ENCODE data around the gene HPN. TPM values are rescaled to one million over a fixed set of nuclear protein-coding genes. Genes with fewer than 3 reads are reported as not detected.
A peak's percentile ranks its signal among the peaks of the same experiment; 100 is the strongest.

HPN gene
- total RNA-seq, 1 experiment from 2014 or later, result 10.6 TPM

DNA sequence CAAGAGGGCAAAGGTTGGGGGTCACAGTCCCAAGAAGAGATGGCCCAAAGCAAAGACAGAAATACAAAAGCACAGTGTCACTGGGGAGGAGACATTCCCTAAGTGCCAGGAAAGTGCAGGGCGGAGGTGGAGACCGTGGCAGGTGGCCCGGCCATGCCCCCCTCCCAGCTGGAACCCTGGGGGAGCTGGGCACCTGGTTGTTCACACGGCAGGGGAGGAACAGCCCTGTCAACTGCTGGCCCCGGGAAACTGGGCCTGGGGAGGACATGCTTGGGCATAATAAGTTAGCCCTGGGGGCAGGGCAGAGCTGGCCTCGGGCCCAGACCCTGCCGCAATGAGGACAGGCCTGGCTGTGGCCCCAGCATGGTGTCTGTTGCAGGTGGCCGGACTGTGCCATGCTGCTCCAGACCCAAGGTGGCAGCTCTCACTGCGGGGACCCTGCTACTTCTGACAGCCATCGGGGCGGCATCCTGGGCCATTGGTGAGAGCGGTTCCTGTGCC lies 7.4 kb downstream of the HPN start:
- Histone ChIP-seq H3K27ac (ENCODE audit: insufficient read length, low read depth, low read length) (no peak overlapping the region), H3K23ac (ENCODE audit: insufficient read length, low read depth, low read length) (no peak overlapping the region), H3K4me2 (ENCODE audit: insufficient read depth, insufficient read length, low read length) (no peak overlapping the region), H3K27me3 (ENCODE audit: insufficient read depth, low read length) (no peaks in the 10 kb centered on the region), H3K18ac (ENCODE audit: insufficient read length, low read depth, low read length) (no peak overlapping the region), H2BK120ac (ENCODE audit: low read depth, low read length, poor library complexity, severe bottlenecking) (no peak overlapping the region), H2BK15ac (ENCODE audit: low read depth, low read length) (no peak overlapping the region), H3K23me2 (ENCODE audit: insufficient read length, low read depth, low read length, poor library complexity, severe bottlenecking) (no peaks in the 10 kb centered on the region), H3K79me1 (ENCODE audit: insufficient read depth, low read depth, low read length, poor library complexity, severe bottlenecking) (no peaks in the 10 kb centered on the region), H3K9me3 (ENCODE audit: control insufficient read depth, low read depth, low read length) (no peaks in the 10 kb centered on the region), H2BK20ac (ENCODE audit: low read depth, low read length, poor library complexity, severe bottlenecking) (no peak overlapping the region), H2AFZ (ENCODE audit: low read length) (no peak overlapping the region), H3K56ac (ENCODE audit: insufficient read length, low read depth, low read length) (no peak overlapping the region), H3K4me1 (ENCODE audit: insufficient read depth, low read length) (peaks cover 5% of the 10 kb centered on the region; the same call in 1 of the 2 replicates), H2BK5ac (ENCODE audit: insufficient read length, low read length) (no peak overlapping the region), H3K9ac (ENCODE audit: extremely low read depth, insufficient read length, low read length) (no peak overlapping the region), H4K8ac (replicated peaks; ENCODE audit: insufficient read length, low read depth, low read length) (no peak overlapping the region), H4K91ac (ENCODE audit: insufficient read length, low read depth, low read length) (no peak overlapping the region), H3K79me2 (ENCODE audit: insufficient read depth, low read length) (no peaks in the 10 kb centered on the region), H3T11ph (ENCODE audit: low read length) (no peak overlapping the region), H3K14ac (ENCODE audit: insufficient read depth, low read length) (no peak overlapping the region; the same call in 1 of the 2 replicates), H2AK5ac (ENCODE audit: insufficient read length, low read length) (no peak overlapping the region), H3K4ac (ENCODE audit: low read depth, low read length) (no peak overlapping the region), H4K20me1 (ENCODE audit: control insufficient read depth, insufficient read depth, insufficient read length) (peaks cover 4% of the 10 kb centered on the region), H4K5ac (ENCODE audit: insufficient read length, low read depth, low read length) (no peak overlapping the region), H2BK12ac (ENCODE audit: insufficient read length, low read depth, low read length) (no peak overlapping the region)
- DNase-seq, result peak; percentile 25
- Mint-ChIP-seq H3K9me3 (no peaks in the 10 kb centered on the region), H3K27ac (peak overlapping the region in 2 of 3 experiments; percentile 2 to 19; a peak in 1 of 7 replicates), H3K4me3 (no peak overlapping the region), H3K36me3 (ENCODE audit: insufficient read depth in 1 of 3, low read depth in 3 of 3) (peaks cover 4 to 15% (median 10%) of the 10 kb centered on the region in 3 experiments; a peak in 4 of 7 replicates), H3K27me3 (ENCODE audit: low read depth) (peaks cover 2% of the 10 kb centered on the region), H3K4me1 (peaks cover 22 to 31% of the 10 kb centered on the region in 2 experiments)
- TF ChIP-seq, protein P1, sequence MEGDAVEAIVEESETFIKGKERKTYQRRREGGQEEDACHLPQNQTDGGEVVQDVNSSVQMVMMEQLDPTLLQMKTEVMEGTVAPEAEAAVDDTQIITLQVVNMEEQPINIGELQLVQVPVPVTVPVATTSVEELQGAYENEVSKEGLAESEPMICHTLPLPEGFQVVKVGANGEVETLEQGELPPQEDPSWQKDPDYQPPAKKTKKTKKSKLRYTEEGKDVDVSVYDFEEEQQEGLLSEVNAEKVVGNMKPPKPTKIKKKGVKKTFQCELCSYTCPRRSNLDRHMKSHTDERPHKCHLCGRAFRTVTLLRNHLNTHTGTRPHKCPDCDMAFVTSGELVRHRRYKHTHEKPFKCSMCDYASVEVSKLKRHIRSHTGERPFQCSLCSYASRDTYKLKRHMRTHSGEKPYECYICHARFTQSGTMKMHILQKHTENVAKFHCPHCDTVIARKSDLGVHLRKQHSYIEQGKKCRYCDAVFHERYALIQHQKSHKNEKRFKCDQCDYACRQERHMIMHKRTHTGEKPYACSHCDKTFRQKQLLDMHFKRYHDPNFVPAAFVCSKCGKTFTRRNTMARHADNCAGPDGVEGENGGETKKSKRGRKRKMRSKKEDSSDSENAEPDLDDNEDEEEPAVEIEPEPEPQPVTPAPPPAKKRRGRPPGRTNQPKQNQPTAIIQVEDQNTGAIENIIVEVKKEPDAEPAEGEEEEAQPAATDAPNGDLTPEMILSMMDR (conservative IDR thresholded peaks at IDR 0.05), result no peak
- WGBS (ENCODE audit: extremely low coverage, insufficient read length, low lambda C conversion rate), result no CpG with 5 or more reads among the region's 12 CpGs

All from H9 (cell line).